Neural cell (in vitro differentiated cells): ENCODE results near the gene KRTAP4-16. TPM values are rescaled to one million over a fixed set of nuclear protein-coding genes. Genes with fewer than 3 reads are reported as not detected.

Experiments
- H2AFZ ChIP-seq: fragments of 200-600, 300-800 bp; sonication (generic), shearing (Covaris generic); 2 replicates; pipeline ENCODE4 v1.6.0; 2014; ENCODE audit warnings: low read depth, mild to moderate bottlenecking, antibody characterized with exemption, low read length, moderate library complexity
- H3F3A ChIP-seq: fragments of 200-600 bp; shearing (Covaris generic); 2 replicates; pipeline ENCODE4 v1.6.1; 2016; ENCODE audit warnings: mild to moderate bottlenecking, moderate library complexity, mixed read lengths, antibody characterized with exemption, low read length; ENCODE audit not compliant: insufficient read depth, poor library complexity, severe bottlenecking
- H3K27ac ChIP-seq: fragments of 200-600, 300-800 bp; sonication (generic), shearing (Covaris generic); 2 replicates; pipeline ENCODE4 v1.5.1; 2014; ENCODE audit warnings: mild to moderate bottlenecking, low read length, moderate library complexity
- H3K27me3 ChIP-seq: fragments of 300-800, 200-600 bp; sonication (generic), shearing (Covaris generic); 2 replicates; pipeline ENCODE4 v1.6.0; 2014; ENCODE audit warnings: mild to moderate bottlenecking, low read depth, low read length, moderate library complexity; ENCODE audit not compliant: insufficient read depth
- H3K36me3 ChIP-seq: fragments of 300-800, 200-600 bp; sonication (generic), shearing (Covaris generic); 2 replicates; pipeline ENCODE4 v1.5.1; 2014; ENCODE audit warnings: mild to moderate bottlenecking, antibody characterized with exemption, low read length, moderate library complexity; ENCODE audit not compliant: insufficient read depth
- H3K4me2 ChIP-seq: fragments of 300-800, 200-600 bp; sonication (generic), shearing (Covaris generic); 2 replicates; pipeline ENCODE4 v1.6.0; 2014; ENCODE audit warnings: mild to moderate bottlenecking, low read length
- H3K4me3 ChIP-seq: fragments of 300-800, 200-600 bp; sonication (generic), shearing (Covaris generic); 2 replicates; pipeline ENCODE4 v1.5.1; 2014; ENCODE audit warnings: mild to moderate bottlenecking, low read length, moderate library complexity
- H3K79me2 ChIP-seq: fragments of 200-600 bp; shearing (Covaris generic); replicated peaks from 2 replicates; pipeline ENCODE4 v1.6.0; 2014; ENCODE audit warnings: mild to moderate bottlenecking, low read length, moderate library complexity; ENCODE audit not compliant: insufficient read depth
- H3K9ac ChIP-seq: fragments of 300-800, 200-600 bp; sonication (generic), shearing (Covaris generic); 2 replicates; pipeline ENCODE4 v1.6.1; 2016; ENCODE audit warnings: mild to moderate bottlenecking, low read length, mixed read lengths
- H3K9me2 ChIP-seq: fragments of 200-600 bp; shearing (Covaris generic); 2 replicates; pipeline ENCODE4 v1.6.1; 2016; ENCODE audit warnings: mild to moderate bottlenecking, low read length, mixed read lengths; ENCODE audit not compliant: insufficient read depth
- H3K9me3 ChIP-seq: fragments of 200-600, 300-800 bp; sonication (generic), shearing (Covaris generic); 2 replicates; pipeline ENCODE4 v1.6.1; 2016; ENCODE audit warnings: mild to moderate bottlenecking, mixed run types, low read length, moderate library complexity, mixed read lengths
- H4K20me1 ChIP-seq: fragments of 200-600 bp; shearing (Covaris generic); 2 replicates; pipeline ENCODE4 v1.6.1; 2016; ENCODE audit warnings: mild to moderate bottlenecking, mixed run types; ENCODE audit not compliant: insufficient read depth
- EP300 ChIP-seq: fragments of 450-650 bp; conservative IDR thresholded peaks from 2 replicates; pipeline ENCODE4 v1.6.1; 2014; ENCODE audit warnings: antibody characterized with exemption, mild to moderate bottlenecking, moderate library complexity; ENCODE audit not compliant: poor library complexity, severe bottlenecking
- EZH2 ChIP-seq: fragments of 200-600, 300-800 bp; shearing (Covaris generic), sonication (generic); IDR thresholded peaks from 2 replicates; pipeline ENCODE4 v1.6.1; 2014; ENCODE audit warnings: antibody characterized with exemption, low read length, borderline replicate concordance, mild to moderate bottlenecking; ENCODE audit not compliant: insufficient read depth, poor library complexity, severe bottlenecking
- MXI1 ChIP-seq: fragments of 450-650 bp; conservative IDR thresholded peaks from 2 replicates; pipeline ENCODE4 v1.6.1; 2014; ENCODE audit warnings: antibody characterized with exemption, mild to moderate bottlenecking; ENCODE audit not compliant: poor library complexity, severe bottlenecking
- POLR2AphosphoS5 ChIP-seq: IDR thresholded peaks from 2 replicates; pipeline ENCODE4 v1.6.1; 2012
- RAD21 ChIP-seq: fragments of 450-650 bp; conservative IDR thresholded peaks from 2 replicates; pipeline ENCODE4 v1.6.1; 2014; ENCODE audit warnings: antibody characterized with exemption, mild to moderate bottlenecking, moderate library complexity
- SMC3 ChIP-seq: fragments of 450-650 bp; conservative IDR thresholded peaks from 2 replicates; pipeline ENCODE4 v1.6.1; 2014; ENCODE audit warnings: antibody characterized with exemption, mild to moderate bottlenecking, moderate library complexity; ENCODE audit not compliant: poor library complexity
- TAF1 ChIP-seq: IDR thresholded peaks from 2 replicates; pipeline ENCODE4 v1.6.1; 2012; ENCODE audit warnings: low read depth
- polyA plus RNA-seq: library from polyadenylated mRNA; depleted of rRNA; stranded (reverse); fragments of >200 nt; gene quantifications from 2 replicates; pipeline ENCODE4 v1.2.3, GENCODE V29; 2014
- TF ChIP-seq, protein P1 (sequence below): IDR thresholded peaks from 2 replicates; pipeline ENCODE4 v1.6.1; 2012; ENCODE audit warnings: borderline replicate concordance
- TF ChIP-seq, protein P2 (sequence below): fragments of 450-650 bp; IDR thresholded peaks from 2 replicates; pipeline ENCODE4 v1.5.1; 2014; ENCODE audit warnings: antibody characterized with exemption, mild to moderate bottlenecking, moderate library complexity; ENCODE audit not compliant: poor library complexity, severe bottlenecking

KRTAP4-16 gene
- polyA plus RNA-seq, 1 donor from 2014 or later, result not detected

DNA sequence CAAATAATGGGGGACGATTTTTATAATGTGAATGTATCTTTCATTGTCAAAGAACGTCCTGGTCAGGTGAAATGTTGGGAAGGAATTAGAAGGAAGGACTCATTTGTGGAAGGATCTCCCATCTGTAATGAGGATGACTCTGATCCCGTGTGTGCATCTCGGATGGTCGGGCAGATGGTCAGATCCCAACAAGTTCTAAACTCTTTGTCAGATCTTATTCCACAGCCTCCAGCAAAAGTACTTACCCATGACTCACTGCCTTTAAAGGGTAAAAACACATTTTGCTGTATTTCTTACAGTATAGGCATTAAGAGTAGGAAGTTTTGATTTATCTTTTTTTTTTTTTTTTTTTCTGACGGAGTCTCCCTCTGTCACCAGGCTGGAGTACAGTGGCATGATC lies 3.5 kb downstream of the KRTAP4-16 start:
- no peak overlapping the region for H3K9ac ChIP-seq
- no peaks in the 10 kb centered on the region for H3F3A ChIP-seq
- H3K27me3 ChIP-seq, result no peaks in the 10 kb centered on the region

DNA sequence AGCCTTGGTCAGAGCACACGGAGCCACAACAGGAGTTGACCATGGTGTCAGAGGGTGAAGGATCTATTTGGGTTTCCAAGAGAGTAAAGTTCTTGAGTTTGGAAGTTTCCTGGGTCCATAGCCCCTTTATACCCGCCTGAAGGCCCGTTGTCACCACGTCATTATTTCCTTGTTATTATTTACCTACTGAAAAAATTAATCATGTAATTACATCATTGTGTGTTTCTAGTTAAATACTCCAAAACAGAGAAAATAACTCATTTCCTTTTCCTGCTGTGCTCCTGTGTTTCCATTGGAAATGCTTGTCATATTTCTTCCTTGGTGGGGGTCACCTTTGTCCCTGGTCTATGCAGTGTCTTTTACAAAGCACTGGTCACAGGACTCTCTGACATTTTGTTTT lies 4.0 kb downstream of the KRTAP4-16 start, which contains the start of gene KRTAP4-8:
TSS of gene KRTAP4-8 (minus strand) at position 101 of the 400 bp plus-strand sequence. CDS start at position 43, 58 bp downstream.
- Histone ChIP-seq H3K27me3 (no peaks in the 10 kb centered on the region), H3K4me2 (no peak within 1 kb of the TSS), H3K9me2 (no peaks in the 10 kb centered on the region), H4K20me1 (no peaks in the 10 kb centered on the region), H3K79me2 (no peaks in the 10 kb centered on the region), H3F3A (no peaks in the 10 kb centered on the region), H3K27ac (no peak within 1 kb of the TSS), H3K36me3 (no peaks in the 10 kb centered on the region), H3K9me3 (no peaks in the 10 kb centered on the region), H3K4me3 (no peak within 1 kb of the TSS), H3K9ac (no peak within 1 kb of the TSS), H2AFZ (no peak within 1 kb of the TSS)
- TF ChIP-seq EZH2, result no peak
- TF ChIP-seq, protein P1, sequence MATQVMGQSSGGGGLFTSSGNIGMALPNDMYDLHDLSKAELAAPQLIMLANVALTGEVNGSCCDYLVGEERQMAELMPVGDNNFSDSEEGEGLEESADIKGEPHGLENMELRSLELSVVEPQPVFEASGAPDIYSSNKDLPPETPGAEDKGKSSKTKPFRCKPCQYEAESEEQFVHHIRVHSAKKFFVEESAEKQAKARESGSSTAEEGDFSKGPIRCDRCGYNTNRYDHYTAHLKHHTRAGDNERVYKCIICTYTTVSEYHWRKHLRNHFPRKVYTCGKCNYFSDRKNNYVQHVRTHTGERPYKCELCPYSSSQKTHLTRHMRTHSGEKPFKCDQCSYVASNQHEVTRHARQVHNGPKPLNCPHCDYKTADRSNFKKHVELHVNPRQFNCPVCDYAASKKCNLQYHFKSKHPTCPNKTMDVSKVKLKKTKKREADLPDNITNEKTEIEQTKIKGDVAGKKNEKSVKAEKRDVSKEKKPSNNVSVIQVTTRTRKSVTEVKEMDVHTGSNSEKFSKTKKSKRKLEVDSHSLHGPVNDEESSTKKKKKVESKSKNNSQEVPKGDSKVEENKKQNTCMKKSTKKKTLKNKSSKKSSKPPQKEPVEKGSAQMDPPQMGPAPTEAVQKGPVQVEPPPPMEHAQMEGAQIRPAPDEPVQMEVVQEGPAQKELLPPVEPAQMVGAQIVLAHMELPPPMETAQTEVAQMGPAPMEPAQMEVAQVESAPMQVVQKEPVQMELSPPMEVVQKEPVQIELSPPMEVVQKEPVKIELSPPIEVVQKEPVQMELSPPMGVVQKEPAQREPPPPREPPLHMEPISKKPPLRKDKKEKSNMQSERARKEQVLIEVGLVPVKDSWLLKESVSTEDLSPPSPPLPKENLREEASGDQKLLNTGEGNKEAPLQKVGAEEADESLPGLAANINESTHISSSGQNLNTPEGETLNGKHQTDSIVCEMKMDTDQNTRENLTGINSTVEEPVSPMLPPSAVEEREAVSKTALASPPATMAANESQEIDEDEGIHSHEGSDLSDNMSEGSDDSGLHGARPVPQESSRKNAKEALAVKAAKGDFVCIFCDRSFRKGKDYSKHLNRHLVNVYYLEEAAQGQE, result no peak
- no peak for TF ChIP-seq RAD21
- TF ChIP-seq MXI1, result no peak
- no peak for TF ChIP-seq POLR2AphosphoS5
- TF ChIP-seq, protein P2, sequence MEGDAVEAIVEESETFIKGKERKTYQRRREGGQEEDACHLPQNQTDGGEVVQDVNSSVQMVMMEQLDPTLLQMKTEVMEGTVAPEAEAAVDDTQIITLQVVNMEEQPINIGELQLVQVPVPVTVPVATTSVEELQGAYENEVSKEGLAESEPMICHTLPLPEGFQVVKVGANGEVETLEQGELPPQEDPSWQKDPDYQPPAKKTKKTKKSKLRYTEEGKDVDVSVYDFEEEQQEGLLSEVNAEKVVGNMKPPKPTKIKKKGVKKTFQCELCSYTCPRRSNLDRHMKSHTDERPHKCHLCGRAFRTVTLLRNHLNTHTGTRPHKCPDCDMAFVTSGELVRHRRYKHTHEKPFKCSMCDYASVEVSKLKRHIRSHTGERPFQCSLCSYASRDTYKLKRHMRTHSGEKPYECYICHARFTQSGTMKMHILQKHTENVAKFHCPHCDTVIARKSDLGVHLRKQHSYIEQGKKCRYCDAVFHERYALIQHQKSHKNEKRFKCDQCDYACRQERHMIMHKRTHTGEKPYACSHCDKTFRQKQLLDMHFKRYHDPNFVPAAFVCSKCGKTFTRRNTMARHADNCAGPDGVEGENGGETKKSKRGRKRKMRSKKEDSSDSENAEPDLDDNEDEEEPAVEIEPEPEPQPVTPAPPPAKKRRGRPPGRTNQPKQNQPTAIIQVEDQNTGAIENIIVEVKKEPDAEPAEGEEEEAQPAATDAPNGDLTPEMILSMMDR, result no peak
- TF ChIP-seq EP300, result no peak
- TF ChIP-seq TAF1, result no peak

More for the DNA sequence above, 3.5 kb downstream of the KRTAP4-16 start:
- no peak overlapping the region for H3K27ac ChIP-seq
- no peaks in the 10 kb centered on the region for H3K9me3 ChIP-seq
- TF ChIP-seq, protein P2, result no peak
- TF ChIP-seq, protein P1, result no peak
- TF ChIP-seq POLR2AphosphoS5 (no peak), MXI1 (no peak), EZH2 (no peak), SMC3 (no peak), TAF1 (no peak), RAD21 (no peak), EP300 (no peak)
- no peaks in the 10 kb centered on the region for H4K20me1 ChIP-seq
- no peak overlapping the region for H3K4me2 ChIP-seq
- H3K9me2 ChIP-seq, result no peaks in the 10 kb centered on the region
- no peak overlapping the region for H3K4me3 ChIP-seq
- H3K36me3 ChIP-seq, result no peaks in the 10 kb centered on the region
- H2AFZ ChIP-seq, result no peak overlapping the region
- H3K79me2 ChIP-seq, result no peaks in the 10 kb centered on the region
